Measurements from ENCODE around the gene ZNF70.

ZNF70 gene

GRCh38 chr22:23690713-23691112 is 60.2 kb downstream of the ZNF70 start, which contains the start of gene RGL4:
RGL4 (plus strand) TSS chr22:23691013; CDS start chr22:23692031, 1,018 bp downstream.
- no peak for DNase-seq

DNA sequence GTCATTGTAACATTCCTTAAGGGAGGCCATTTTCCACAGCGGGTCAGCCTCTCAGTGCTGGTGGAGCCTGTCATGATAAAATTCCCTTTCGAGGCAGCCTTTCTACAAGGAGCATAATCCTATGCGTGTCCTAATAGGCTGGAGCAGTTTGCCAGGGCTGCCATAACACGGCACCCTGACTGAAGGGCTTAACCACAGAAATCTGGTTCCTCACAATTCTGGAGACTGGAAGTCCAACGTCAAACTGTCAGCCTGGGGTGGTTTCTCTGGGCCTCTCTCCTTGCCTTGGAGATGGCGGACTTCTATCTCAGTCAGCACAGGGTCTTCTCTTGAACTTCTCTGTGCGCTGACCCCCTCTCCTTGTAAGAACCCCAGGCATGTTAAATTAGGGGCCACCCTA is 61.5 kb downstream of the ZNF70 start:
- DNase-seq = no peak

Measured in Kasumi-1 (cell line).